Smooth muscle cell (in vitro differentiated cells): ENCODE data around the gene URI1. TPM values are rescaled to one million over a fixed set of nuclear protein-coding genes. Genes with fewer than 3 reads are reported as not detected.

Experiments
- DNase-seq: peaks from one replicate; lab custom pipeline; 2025; ENCODE audit not compliant: unreplicated experiment; lab: John Stamatoyannopoulos, UW
- H2AFZ ChIP-seq: fragments of 200-600 bp; sonication (generic); 2 replicates; pipeline ENCODE4 v1.6.0; 2016; ENCODE audit warnings: antibody characterized with exemption, low read depth, mild to moderate bottlenecking
- H3F3A ChIP-seq: fragments of 200-600 bp; sonication (generic); 2 replicates; pipeline ENCODE4 v1.6.0; 2017; ENCODE audit warnings: antibody characterized with exemption, low read depth
- H3K27ac ChIP-seq: fragments of 200-600 bp; sonication (generic); 2 replicates; pipeline ENCODE4 v1.5.1; 2016; ENCODE audit warnings: low read depth, mild to moderate bottlenecking
- H3K27me3 ChIP-seq: fragments of 200-600 bp; sonication (generic); 2 replicates; pipeline ENCODE4 v1.6.1; 2016; ENCODE audit warnings: low read depth, mild to moderate bottlenecking
- H3K36me3 ChIP-seq: fragments of 200-600 bp; sonication (generic); 2 replicates; pipeline ENCODE4 v1.5.1; 2016; ENCODE audit warnings: low read depth
- H3K4me1 ChIP-seq: fragments of 200-600 bp; sonication (generic); 2 replicates; pipeline ENCODE4 v1.5.1; 2016; ENCODE audit warnings: low read depth
- H3K4me2 ChIP-seq: fragments of 200-600 bp; sonication (generic); 2 replicates; pipeline ENCODE4 v1.6.0; 2016; ENCODE audit warnings: mild to moderate bottlenecking
- H3K4me3 ChIP-seq: fragments of 200-600 bp; sonication (generic); 2 replicates; pipeline ENCODE4 v1.5.1; 2016; ENCODE audit warnings: mild to moderate bottlenecking
- H3K79me2 ChIP-seq: fragments of 200-600 bp; sonication (generic); 2 replicates; pipeline ENCODE4 v1.6.0; 2016; ENCODE audit warnings: low read depth, mild to moderate bottlenecking
- H3K9ac ChIP-seq: fragments of 200-600 bp; sonication (generic); 2 replicates; pipeline ENCODE4 v1.6.0; 2016; ENCODE audit warnings: low read depth
- H3K9me3 ChIP-seq: fragments of 200-600 bp; sonication (generic); replicated peaks from 2 replicates; pipeline ENCODE4 v1.5.1; 2016; ENCODE audit warnings: low read depth
- H4K20me1 ChIP-seq: fragments of 200-600 bp; sonication (generic); 2 replicates; pipeline ENCODE4 v1.6.0; 2016; ENCODE audit warnings: low read depth
- CTCF ChIP-seq: fragments of 200-600 bp; sonication (generic); IDR thresholded peaks from 2 replicates; pipeline ENCODE4 v1.5.1; 2017; ENCODE audit warnings: borderline replicate concordance, mild to moderate bottlenecking, antibody characterized with exemption; ENCODE audit not compliant: insufficient read depth, poor library complexity, severe bottlenecking
- WGBS: methylation state at CpG from one replicate; pipeline ENCODE4 v1.1.7; 2016; ENCODE audit warnings: low lambda C conversion rate; 5-methylcytosine and 5-hydroxymethylcytosine counted together
- polyA plus RNA-seq: library from polyadenylated mRNA; unstranded; fragments of >200 nt; fragmentation: Nextera tagmentation; extraction: Ambion mirVana; gene quantifications from 2 replicates; pipeline ENCODE4 v1.2.1, GENCODE V29; 2016
- total RNA-seq: library from RNA; depleted of rRNA; stranded (reverse); fragments of >200 nt; gene quantifications from 2 replicates; pipeline ENCODE4 v1.2.3, GENCODE V29; 2014

The URI1 gene
- total and polyA plus RNA-seq, 2 experiments from 2014 or later: 39.3 to 47.6 TPM

- no peaks in the 10 kb centered on the region for H4K20me1 ChIP-seq
- 53% methylated on average over 12 of the region's 13 CpGs for WGBS
- TF ChIP-seq CTCF: no peak
- H2AFZ ChIP-seq: no peak overlapping the region
- no peaks in the 10 kb centered on the region for H3K36me3 ChIP-seq
- no peak for DNase-seq
- H3K4me2 ChIP-seq: peak overlapping the region; percentile 28
- H3K27me3 ChIP-seq: no peaks in the 10 kb centered on the region
- H3K4me3 ChIP-seq: no peak overlapping the region
- H3K9ac ChIP-seq: no peak overlapping the region
- no peaks in the 10 kb centered on the region for H3K79me2 ChIP-seq
- no peak overlapping the region for H3K27ac ChIP-seq
- no peaks in the 10 kb centered on the region for H3K4me1 ChIP-seq
- H3F3A ChIP-seq: no peaks in the 10 kb centered on the region
- H3K9me3 ChIP-seq: no peaks in the 10 kb centered on the region
Observed at GRCh38 chr19:30049846-30050667, 108.0 kb downstream of the URI1 start.

- no peaks in the 10 kb centered on the region for H3F3A ChIP-seq
- H3K36me3 ChIP-seq: no peaks in the 10 kb centered on the region
- H3K9ac ChIP-seq: no peak overlapping the region
- no peak for TF ChIP-seq CTCF
- H3K27ac ChIP-seq: no peak overlapping the region
- H2AFZ ChIP-seq: no peak overlapping the region
- no peak overlapping the region for H3K4me3 ChIP-seq
- H4K20me1 ChIP-seq: no peaks in the 10 kb centered on the region
- no peaks in the 10 kb centered on the region for H3K9me3 ChIP-seq
- 94% methylated on average over 18 of the region's 18 CpGs for WGBS
- H3K27me3 ChIP-seq: no peaks in the 10 kb centered on the region
- H3K4me2 ChIP-seq: no peak overlapping the region
- DNase-seq: no peak
- H3K4me1 ChIP-seq: no peaks in the 10 kb centered on the region
- no peaks in the 10 kb centered on the region for H3K79me2 ChIP-seq
Observed at GRCh38 chr19:30052122-30053075, 110.4 kb downstream of the URI1 start.

GRCh38 chr19:30053558-30053957 lies 111.5 kb downstream of the URI1 start:
- Histone ChIP-seq H3K4me2 (no peak overlapping the region), H3K4me1 (no peaks in the 10 kb centered on the region), H3K9me3 (no peaks in the 10 kb centered on the region), H4K20me1 (no peaks in the 10 kb centered on the region), H3K9ac (no peak overlapping the region), H3F3A (no peaks in the 10 kb centered on the region), H3K27me3 (no peaks in the 10 kb centered on the region), H3K27ac (no peak overlapping the region), H2AFZ (no peak overlapping the region), H3K36me3 (no peaks in the 10 kb centered on the region), H3K79me2 (no peaks in the 10 kb centered on the region), H3K4me3 (no peak overlapping the region)
- no peak for TF ChIP-seq CTCF
- no peak for DNase-seq
- WGBS: 92% methylated on average over 9 of the region's 18 CpGs
